B cell (primary cell): ENCODE data around the gene IMPA2. TPM values are rescaled to one million over a fixed set of nuclear protein-coding genes. Genes with fewer than 3 reads are reported as not detected.

Source experiments
- ATAC-seq: fragments of 200-7000 bp; cut with Tn5 transposase; one replicate; pipeline ENCODE4 v1.10.0; 2021; ENCODE audit warnings: low read depth, mild to moderate bottlenecking, moderate number of reproducible peaks, moderate library complexity
- CTCF ChIA-PET: fragments of 350-600 bp; sonication (Branson Sonifier 250); formaldehyde crosslinking; loops from one replicate; lab custom pipeline; 2021; ENCODE audit warnings: antibody characterized with exemption, inconsistent platforms; lab: Charles Lee
- POLR2A ChIA-PET: fragments of 350-600 bp; sonication (Branson Sonifier 250); formaldehyde crosslinking; loops from one replicate; lab custom pipeline; 2021; ENCODE audit warnings: antibody characterized with exemption; lab: Charles Lee
- DNase-seq: peaks from one replicate; pipeline ENCODE4 v3.0.0; 2013
- H2AFZ ChIP-seq: 2 replicates; pipeline ENCODE4 v1.6.1; 2012; ENCODE audit warnings: mild to moderate bottlenecking, low read depth, low read length; ENCODE audit not compliant: insufficient read depth, poor library complexity, severe bottlenecking
- H3K27ac ChIP-seq, 2 donors: 1 replicate in 1 of 2; 2 replicates in 1 of 2; pipeline ENCODE4 v1.5.1; 2012 to 2013; ENCODE audit warnings: low read length in 2 of 2, mild to moderate bottlenecking in 2 of 2, moderate library complexity in 1 of 2
- H3K27me3 ChIP-seq, 4 experiments: fragments of 200-600 bp in 1 of 4; sonication (generic) in 1 of 4; replicated peaks in 1 of 4; 1 replicate in 2 of 4; 2 replicates in 2 of 4; pipeline versions ENCODE4 v1.6.1 to v1.7.0; 2013 to 2016; ENCODE audit warnings: low read length in 3 of 4, mild to moderate bottlenecking in 2 of 4, mixed read lengths in 1 of 4, moderate library complexity in 1 of 4; ENCODE audit not compliant: insufficient read depth in 4 of 4, control insufficient read depth in 3 of 4; ENCODE audit errors: control extremely low read depth in 1 of 4
- H3K36me3 ChIP-seq, 2 experiments: replicated peaks in 1 of 2; 1 replicate in 1 of 2; 2 replicates in 1 of 2; pipeline versions ENCODE4 v1.6.1 to v1.7.1; 2013; ENCODE audit warnings: low read length in 1 of 2; ENCODE audit not compliant: insufficient read depth in 2 of 2, control insufficient read depth in 1 of 2; ENCODE audit errors: control extremely low read depth in 1 of 2, extremely low read depth in 1 of 2
- H3K4me1 ChIP-seq, 2 donors: fragments of 200-600 bp in 1 of 2; sonication (generic) in 1 of 2; 1 replicate in 1 of 2; 2 replicates in 1 of 2; pipeline versions ENCODE4 v1.5.1 to v1.6.1; 2013 to 2017; ENCODE audit warnings: low read length in 2 of 2; ENCODE audit not compliant: control insufficient read depth in 2 of 2, insufficient read depth in 2 of 2
- H3K4me2 ChIP-seq: replicated peaks from 2 replicates; pipeline ENCODE3; 2012; ENCODE audit warnings: mild to moderate bottlenecking, low read depth, low read length; ENCODE audit not compliant: poor library complexity, severe bottlenecking
- H3K4me3 ChIP-seq, 5 experiments: fragments of 200-600 bp in 1 of 5; sonication (generic) in 1 of 5; 1 replicate in 3 of 5; 2 replicates in 2 of 5; pipeline versions ENCODE4 v1.5.1 to v1.7.0; 2011 to 2016; ENCODE audit warnings: low read length in 4 of 5, mild to moderate bottlenecking in 4 of 5, low read depth in 2 of 5, control low read depth in 1 of 5, moderate library complexity in 1 of 5; ENCODE audit not compliant: insufficient read depth in 1 of 5; ENCODE audit errors: control extremely low read depth in 1 of 5, extremely low read depth in 1 of 5
- H3K79me2 ChIP-seq: fragments of 200-600 bp; sonication (generic); one replicate; pipeline ENCODE4 v1.6.0; 2016; ENCODE audit warnings: low read length; ENCODE audit not compliant: control insufficient read depth, insufficient read depth
- H3K9ac ChIP-seq: fragments of 200-600 bp; sonication (generic); 2 replicates; pipeline ENCODE4 v1.6.1; 2017; ENCODE audit warnings: mild to moderate bottlenecking, low read length, moderate library complexity
- H3K9me3 ChIP-seq, 3 donors: one replicate each; pipeline versions ENCODE4 v1.6.1 to v1.7.1; 2013; ENCODE audit warnings: low read length in 2 of 3; ENCODE audit not compliant: control insufficient read depth in 2 of 3, insufficient read depth in 1 of 3; ENCODE audit errors: control extremely low read depth in 1 of 3
- H4K20me1 ChIP-seq: 2 replicates; pipeline ENCODE4 v1.6.0; 2012; ENCODE audit warnings: mild to moderate bottlenecking, low read length; ENCODE audit not compliant: insufficient read depth, control insufficient read depth, poor library complexity, severe bottlenecking
- H3K27ac Mint-ChIP-seq: one replicate; pipeline ENCODE4 v1.8.0; 2021; ENCODE audit warnings: mixed read lengths
- H3K27me3 Mint-ChIP-seq: one replicate; pipeline ENCODE4 v1.8.0; 2021; ENCODE audit warnings: mixed read lengths
- H3K4me1 Mint-ChIP-seq: one replicate; pipeline ENCODE4 v1.8.0; 2021; ENCODE audit warnings: mixed read lengths
- H3K4me3 Mint-ChIP-seq: one replicate; pipeline ENCODE4 v1.8.0; 2021; ENCODE audit warnings: mixed read lengths
- H3K9me3 Mint-ChIP-seq: one replicate; pipeline ENCODE4 v1.8.0; 2022; ENCODE audit warnings: mixed read lengths; ENCODE audit not compliant: insufficient read depth
- EZH2 ChIP-seq: IDR thresholded peaks from 2 replicates; pipeline ENCODE4 v1.6.1; 2012; ENCODE audit warnings: borderline replicate concordance, low read depth, mild to moderate bottlenecking, moderate library complexity, low read length; ENCODE audit not compliant: insufficient read depth, poor library complexity, severe bottlenecking
- WGBS: methylation state at CpG from one replicate; pipeline ENCODE4 v1.1.5; 2013; ENCODE audit warnings: missing lambda C conversion rate; ENCODE audit not compliant: insufficient coverage; 5-methylcytosine and 5-hydroxymethylcytosine counted together
- intact Hi-C: fragments of 100-400 bp; cut with micrococcal nuclease; formaldehyde crosslinking; loops from one replicate; pipeline ENCODE4 v1.10.0; 2022
- polyA plus RNA-seq: library from polyadenylated mRNA; depleted of rRNA; stranded (reverse); fragments of >200 nt; gene quantifications from 2 replicates; pipeline ENCODE4 v1.2.3, GENCODE V29; 2012
- total RNA-seq, 2 donors: library from RNA; stranded (reverse); fragments of 120-200 nt in 1 of 2; gene quantifications; 1 replicate in 1 of 2; 2 replicates in 1 of 2; pipeline versions ENCODE4 v1.2.3 to v1.2.4, GENCODE V29; 2013 to 2022
- TF ChIP-seq, protein P1 (sequence below): fragments of 200-600 bp; IDR thresholded peaks from one replicate; pipeline ENCODE4 v1.8.0; 2022; ENCODE audit warnings: antibody characterized with exemption, mild to moderate bottlenecking

The IMPA2 gene
- total and polyA plus RNA-seq, 2 donors (not counting 1 experiment from before 2014, with no cell fraction given): 8.0 to 11.7 TPM

DNA sequence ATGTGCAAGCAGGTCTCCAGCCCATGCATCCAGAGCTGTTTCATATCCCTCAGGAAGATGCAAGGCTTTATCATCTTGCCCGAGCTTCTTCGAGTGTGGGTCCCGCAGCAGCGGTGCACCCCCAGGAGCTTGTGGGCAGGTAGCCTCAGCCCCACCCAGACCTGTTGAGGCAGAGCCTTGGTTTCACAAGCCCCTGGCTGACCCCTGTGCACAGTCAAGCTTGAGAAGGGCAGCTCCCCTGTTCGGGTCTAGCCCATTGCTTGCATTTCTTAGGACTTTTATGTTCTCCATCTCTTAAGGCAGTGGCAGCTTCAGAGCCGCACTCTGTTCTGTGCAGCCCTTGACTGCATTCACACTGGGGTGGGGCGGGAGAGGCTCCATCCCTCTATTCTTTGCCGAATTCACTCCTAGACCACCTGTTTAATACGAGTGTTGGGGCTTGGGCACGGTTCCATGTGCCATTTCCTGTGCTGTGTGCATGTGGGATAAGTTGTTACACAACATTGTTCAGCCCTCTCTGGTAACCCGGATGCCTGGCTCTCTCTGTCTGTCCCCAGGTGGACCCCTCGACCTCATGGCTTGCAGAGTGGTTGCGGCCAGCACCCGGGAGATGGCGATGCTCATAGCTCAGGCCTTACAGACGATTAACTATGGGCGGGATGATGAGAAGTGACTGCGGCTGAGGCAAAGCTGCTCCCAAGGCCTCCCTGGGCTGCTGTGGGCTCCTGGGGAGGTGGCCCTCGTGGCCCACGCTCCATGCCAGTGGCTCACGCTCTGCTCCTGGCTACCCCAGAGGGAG lies 48.7 kb downstream of the IMPA2 start:
- H3K9me3 ChIP-seq: no peaks in the 10 kb centered on the region
- no peaks in the 10 kb centered on the region for H3K9me3 Mint-ChIP-seq
- no peak for ATAC-seq
- ChIA-PET POLR2A (no interaction called here), CTCF (interaction anchor here (1.9 kb wide), 1 partner anchor 9 kb away, joined by 10 read pairs; no protein-coding TSS in a partner anchor)
- no peaks in the 10 kb centered on the region for H3K27me3 ChIP-seq
- H3K27ac ChIP-seq: no peak overlapping the region
- no peak for TF ChIP-seq EZH2
- H3K27me3 Mint-ChIP-seq: no peaks in the 10 kb centered on the region
- no peaks in the 10 kb centered on the region for H3K79me2 ChIP-seq
- H3K4me3 ChIP-seq: no peak overlapping the region
- DNase-seq: no peak
- peaks cover 9 to 14% of the 10 kb centered on the region in 2 donors for H3K4me1 ChIP-seq
- WGBS: 77% methylated on average over 17 of the region's 21 CpGs
- H3K36me3 ChIP-seq: peaks cover 0 to 2% of the 10 kb centered on the region in 2 experiments
- H3K4me2 ChIP-seq: no peak overlapping the region
- no peak overlapping the region for H3K27ac Mint-ChIP-seq
- no peaks in the 10 kb centered on the region for H4K20me1 ChIP-seq
- no peak overlapping the region for H2AFZ ChIP-seq
- H3K4me3 Mint-ChIP-seq: no peak overlapping the region
- intact Hi-C loops: no loop called here
- no peak overlapping the region for H3K9ac ChIP-seq
- H3K4me1 Mint-ChIP-seq: peaks cover 17% of the 10 kb centered on the region

DNA sequence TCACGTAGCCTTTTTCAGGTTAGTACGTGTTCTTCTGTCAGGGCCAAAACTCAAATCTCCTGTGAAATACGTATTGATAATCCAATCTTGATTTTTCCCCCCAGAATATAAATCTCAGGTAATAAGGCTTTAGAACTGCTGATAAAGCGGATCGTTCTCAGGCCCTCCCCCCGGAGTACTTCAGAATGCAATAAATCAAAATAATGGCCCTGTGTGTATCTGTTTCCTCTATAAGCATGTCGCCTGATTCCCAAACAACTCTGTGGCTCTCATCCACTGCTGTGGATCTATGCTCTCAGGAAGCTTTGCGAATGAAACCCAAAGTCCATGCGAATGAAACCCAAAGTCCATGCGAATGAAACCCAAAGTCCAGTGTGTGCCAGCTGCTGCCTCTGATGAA lies 49.4 kb downstream of the IMPA2 start:
- H3K4me1 ChIP-seq: peaks cover 10 to 14% of the 10 kb centered on the region in 2 donors
- H3K36me3 ChIP-seq: peaks cover 0 to 2% of the 10 kb centered on the region in 2 experiments
- TF ChIP-seq, protein P1, sequence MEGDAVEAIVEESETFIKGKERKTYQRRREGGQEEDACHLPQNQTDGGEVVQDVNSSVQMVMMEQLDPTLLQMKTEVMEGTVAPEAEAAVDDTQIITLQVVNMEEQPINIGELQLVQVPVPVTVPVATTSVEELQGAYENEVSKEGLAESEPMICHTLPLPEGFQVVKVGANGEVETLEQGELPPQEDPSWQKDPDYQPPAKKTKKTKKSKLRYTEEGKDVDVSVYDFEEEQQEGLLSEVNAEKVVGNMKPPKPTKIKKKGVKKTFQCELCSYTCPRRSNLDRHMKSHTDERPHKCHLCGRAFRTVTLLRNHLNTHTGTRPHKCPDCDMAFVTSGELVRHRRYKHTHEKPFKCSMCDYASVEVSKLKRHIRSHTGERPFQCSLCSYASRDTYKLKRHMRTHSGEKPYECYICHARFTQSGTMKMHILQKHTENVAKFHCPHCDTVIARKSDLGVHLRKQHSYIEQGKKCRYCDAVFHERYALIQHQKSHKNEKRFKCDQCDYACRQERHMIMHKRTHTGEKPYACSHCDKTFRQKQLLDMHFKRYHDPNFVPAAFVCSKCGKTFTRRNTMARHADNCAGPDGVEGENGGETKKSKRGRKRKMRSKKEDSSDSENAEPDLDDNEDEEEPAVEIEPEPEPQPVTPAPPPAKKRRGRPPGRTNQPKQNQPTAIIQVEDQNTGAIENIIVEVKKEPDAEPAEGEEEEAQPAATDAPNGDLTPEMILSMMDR: no peak
- no peaks in the 10 kb centered on the region for H4K20me1 ChIP-seq
- H2AFZ ChIP-seq: no peak overlapping the region
- Mint-ChIP-seq H3K27ac (no peak overlapping the region), H3K9me3 (no peaks in the 10 kb centered on the region), H3K27me3 (no peaks in the 10 kb centered on the region), H3K4me1 (peaks cover 22% of the 10 kb centered on the region), H3K4me3 (no peak overlapping the region)
- DNase-seq: no peak
- no peak overlapping the region for H3K4me3 ChIP-seq
- H3K9me3 ChIP-seq: no peaks in the 10 kb centered on the region
- ATAC-seq: no peak
- intact Hi-C loops: no loop called here
- ChIA-PET POLR2A (no interaction called here), CTCF (no interaction called here)
- H3K79me2 ChIP-seq: no peaks in the 10 kb centered on the region
- 93% methylated on average over 10 of the region's 10 CpGs for WGBS
- H3K9ac ChIP-seq: no peak overlapping the region
- no peak overlapping the region for H3K27ac ChIP-seq
- no peaks in the 10 kb centered on the region for H3K27me3 ChIP-seq
- H3K4me2 ChIP-seq: no peak overlapping the region
